ENCODE data around the gene MS4A4A.

Gene MS4A4A

DNA sequence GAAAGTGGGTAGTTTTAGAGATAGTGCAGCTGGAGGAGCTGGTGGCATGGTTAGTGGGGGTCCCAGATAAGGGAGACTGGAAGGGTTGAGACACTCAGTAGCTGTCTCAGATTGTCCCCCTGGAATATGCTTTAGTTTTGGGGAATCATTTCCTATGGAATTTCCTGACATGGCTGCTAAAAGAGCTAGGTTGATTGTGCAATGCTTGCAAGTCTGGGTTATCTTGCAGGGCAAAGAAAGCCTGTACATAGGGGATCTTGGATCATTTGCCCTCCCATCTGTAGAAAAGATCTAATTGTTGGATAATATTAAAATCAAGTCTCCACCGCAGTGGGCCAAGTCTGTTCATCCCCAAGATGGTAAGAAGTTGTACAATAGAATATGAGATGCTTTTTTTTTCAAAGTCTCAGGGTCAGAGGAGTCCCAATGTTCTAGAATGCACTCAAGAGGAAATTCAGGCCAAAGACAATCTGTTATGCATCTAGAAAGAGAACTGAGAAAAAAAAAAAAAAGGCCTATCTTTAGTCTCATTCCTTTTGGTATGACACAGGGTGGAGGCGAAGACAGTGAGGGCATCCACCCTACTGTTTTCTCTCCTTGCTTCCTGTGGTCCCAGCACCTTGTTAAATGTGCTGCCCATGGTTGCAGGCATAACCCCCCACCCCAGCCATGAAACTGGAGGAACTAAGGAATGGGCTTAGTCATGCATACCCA is 66.8 kb downstream of the MS4A4A start:
- no peak for DNase-seq (ENCODE audit: low read depth, low spot score)

DNA sequence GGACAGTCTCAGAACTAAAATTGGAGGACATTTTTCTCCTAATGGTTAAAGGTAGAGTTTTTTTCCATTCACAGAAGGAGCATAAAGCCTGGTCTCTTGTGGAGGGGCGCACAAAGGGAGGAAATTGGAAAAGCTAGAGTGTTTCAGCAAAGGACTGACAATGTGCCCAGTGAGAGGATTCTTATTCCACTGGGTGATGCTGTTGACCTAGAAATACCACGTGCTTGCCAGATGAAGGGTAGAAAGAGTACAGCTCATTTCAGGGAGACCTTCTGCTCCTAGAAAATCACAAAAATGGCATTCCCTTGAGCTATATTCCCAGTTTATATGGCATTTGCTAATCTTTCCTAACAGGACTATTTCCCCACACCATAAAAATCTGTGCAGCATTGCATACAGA is 67.7 kb downstream of the MS4A4A start:
- DNase-seq (ENCODE audit: low read depth, low spot score), result no peak

DNA sequence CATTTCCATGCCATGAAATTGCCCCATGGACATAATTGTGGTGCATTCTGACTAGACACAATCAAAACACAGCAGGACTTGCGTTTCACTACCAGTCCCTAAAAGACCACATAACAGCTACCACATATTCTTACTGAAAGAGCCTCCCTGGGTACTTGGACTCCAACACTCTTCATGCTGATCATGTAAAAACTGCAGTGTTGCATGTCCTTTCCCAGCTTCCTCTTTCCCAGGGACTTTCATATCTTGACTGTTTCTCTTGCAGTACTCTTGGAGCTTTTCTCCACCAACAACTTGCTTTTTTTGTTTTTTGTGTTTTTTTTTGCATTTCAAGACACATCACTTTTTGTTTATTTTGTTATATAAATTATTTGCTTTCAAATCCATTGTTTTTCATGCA is 69.5 kb downstream of the MS4A4A start:
- DNase-seq (ENCODE audit: low read depth, low spot score), result no peak

DNA sequence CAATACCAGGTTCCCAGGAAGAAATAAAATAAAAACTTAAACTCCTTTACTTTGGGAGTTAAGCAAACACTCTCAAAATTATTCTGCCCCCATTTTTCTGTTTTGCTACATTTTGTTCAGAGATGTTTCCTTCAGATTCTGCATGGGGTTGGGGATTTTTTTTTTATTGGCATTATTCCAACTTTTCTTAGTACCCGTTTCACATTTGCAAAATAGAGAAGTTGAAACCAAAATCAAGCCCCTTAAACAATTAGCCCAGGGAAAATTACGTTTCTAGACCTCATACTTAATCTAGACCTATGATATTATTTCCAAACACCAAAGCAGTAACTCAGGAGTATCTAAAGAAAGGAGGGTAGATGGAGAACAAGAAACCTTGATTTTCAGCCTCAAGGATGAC is 77.3 kb downstream of the MS4A4A start:
- no peak for DNase-seq (ENCODE audit: low read depth, low spot score)
